PC-9 (cell line): ENCODE data around the gene CLN6.

Experiments used
- EZH2 ChIP-seq: fragments of 200-600 bp; sonication (generic); IDR thresholded peaks from 2 replicates; pipeline ENCODE4 v1.8.0; 2017; ENCODE audit warnings: antibody characterized with exemption, low read depth
- TF ChIP-seq, protein P1 (sequence below): fragments of 200-600 bp; sonication (generic); conservative IDR thresholded peaks from 2 replicates; pipeline ENCODE4 v1.6.1; 2017; ENCODE audit warnings: mixed run types, antibody characterized with exemption, mild to moderate bottlenecking, moderate library complexity

DNA sequence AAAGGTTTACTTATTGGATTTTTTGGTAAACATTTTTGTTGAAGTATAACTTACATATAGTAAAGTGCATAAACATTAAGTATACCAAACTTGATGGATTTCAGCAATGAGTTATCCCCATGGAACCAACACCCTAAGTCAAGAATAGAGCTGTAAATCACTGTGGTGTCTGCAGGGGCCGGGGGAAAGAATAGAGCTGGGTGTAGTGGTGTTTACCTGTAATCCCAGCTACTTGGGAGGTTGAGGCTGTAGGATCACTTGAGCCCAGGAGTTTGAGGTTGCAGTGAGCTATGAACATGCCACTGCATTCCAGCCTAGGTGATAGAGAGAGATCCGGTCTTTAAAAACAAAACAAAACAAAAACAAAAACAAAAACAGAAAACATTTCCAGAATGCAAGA is 34.8 kb upstream of the CLN6 start:
- TF ChIP-seq, protein P1, sequence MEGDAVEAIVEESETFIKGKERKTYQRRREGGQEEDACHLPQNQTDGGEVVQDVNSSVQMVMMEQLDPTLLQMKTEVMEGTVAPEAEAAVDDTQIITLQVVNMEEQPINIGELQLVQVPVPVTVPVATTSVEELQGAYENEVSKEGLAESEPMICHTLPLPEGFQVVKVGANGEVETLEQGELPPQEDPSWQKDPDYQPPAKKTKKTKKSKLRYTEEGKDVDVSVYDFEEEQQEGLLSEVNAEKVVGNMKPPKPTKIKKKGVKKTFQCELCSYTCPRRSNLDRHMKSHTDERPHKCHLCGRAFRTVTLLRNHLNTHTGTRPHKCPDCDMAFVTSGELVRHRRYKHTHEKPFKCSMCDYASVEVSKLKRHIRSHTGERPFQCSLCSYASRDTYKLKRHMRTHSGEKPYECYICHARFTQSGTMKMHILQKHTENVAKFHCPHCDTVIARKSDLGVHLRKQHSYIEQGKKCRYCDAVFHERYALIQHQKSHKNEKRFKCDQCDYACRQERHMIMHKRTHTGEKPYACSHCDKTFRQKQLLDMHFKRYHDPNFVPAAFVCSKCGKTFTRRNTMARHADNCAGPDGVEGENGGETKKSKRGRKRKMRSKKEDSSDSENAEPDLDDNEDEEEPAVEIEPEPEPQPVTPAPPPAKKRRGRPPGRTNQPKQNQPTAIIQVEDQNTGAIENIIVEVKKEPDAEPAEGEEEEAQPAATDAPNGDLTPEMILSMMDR = no peak
- no peak for TF ChIP-seq EZH2
